ENCODE data around the gene TAP2.

DNA sequence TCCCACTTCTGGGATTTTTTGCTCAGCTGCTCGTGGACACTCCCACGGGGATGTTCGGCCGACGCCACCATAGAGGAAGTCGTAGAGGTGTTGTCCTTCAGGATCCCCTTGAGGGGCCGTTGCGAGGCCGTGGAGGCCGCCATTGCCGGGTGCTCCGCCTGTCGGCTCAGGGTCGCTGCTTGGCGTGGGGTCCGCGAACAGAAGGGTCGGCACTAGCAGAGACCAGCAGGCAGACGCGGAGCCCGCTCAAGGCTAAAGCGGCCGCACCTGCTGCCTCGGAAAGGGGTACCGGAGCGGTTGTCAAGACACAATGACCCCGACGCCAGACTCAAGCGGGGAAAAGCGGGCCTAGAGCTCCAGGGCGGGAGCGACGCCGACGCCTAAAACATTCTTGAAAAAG is 41.2 kb upstream of the TAP2 start:
- TF ChIP-seq, protein P1, sequence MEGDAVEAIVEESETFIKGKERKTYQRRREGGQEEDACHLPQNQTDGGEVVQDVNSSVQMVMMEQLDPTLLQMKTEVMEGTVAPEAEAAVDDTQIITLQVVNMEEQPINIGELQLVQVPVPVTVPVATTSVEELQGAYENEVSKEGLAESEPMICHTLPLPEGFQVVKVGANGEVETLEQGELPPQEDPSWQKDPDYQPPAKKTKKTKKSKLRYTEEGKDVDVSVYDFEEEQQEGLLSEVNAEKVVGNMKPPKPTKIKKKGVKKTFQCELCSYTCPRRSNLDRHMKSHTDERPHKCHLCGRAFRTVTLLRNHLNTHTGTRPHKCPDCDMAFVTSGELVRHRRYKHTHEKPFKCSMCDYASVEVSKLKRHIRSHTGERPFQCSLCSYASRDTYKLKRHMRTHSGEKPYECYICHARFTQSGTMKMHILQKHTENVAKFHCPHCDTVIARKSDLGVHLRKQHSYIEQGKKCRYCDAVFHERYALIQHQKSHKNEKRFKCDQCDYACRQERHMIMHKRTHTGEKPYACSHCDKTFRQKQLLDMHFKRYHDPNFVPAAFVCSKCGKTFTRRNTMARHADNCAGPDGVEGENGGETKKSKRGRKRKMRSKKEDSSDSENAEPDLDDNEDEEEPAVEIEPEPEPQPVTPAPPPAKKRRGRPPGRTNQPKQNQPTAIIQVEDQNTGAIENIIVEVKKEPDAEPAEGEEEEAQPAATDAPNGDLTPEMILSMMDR (conservative IDR thresholded peaks at IDR 0.05; ENCODE audit: low read length): no peak
- TF ChIP-seq EZH2phosphoT487 (IDR thresholded peaks at IDR 0.05; ENCODE audit: borderline replicate concordance, low read depth, low read length): no peak
